Activated T-cell treated with anti-CD3 and anti-CD28 coated beads, Interleukin-2, amount 50 U/mL, for 1 hour (primary cell): ENCODE results near the gene PNCK.
"Not testable (repeated sequence)": the region's sequence is repeated elsewhere in the genome, so short reads cannot be mapped to it uniquely, and the experiment has no call there.

Experiments used
- DNase-seq: peaks from one replicate; pipeline ENCODE4 v3.0.0-alpha.2; 2020

PNCK gene

GRCh38 chrX:153673428-153674218, at the start of gene PNCK:
Gene PNCK (minus strand): TSS chrX:153673813. CDS start chrX:153673076, 737 bp downstream.
- no peak for DNase-seq

GRCh38 chrX:153722704-153723350, 49.2 kb upstream of the PNCK start:
- DNase-seq = no peak

DNA sequence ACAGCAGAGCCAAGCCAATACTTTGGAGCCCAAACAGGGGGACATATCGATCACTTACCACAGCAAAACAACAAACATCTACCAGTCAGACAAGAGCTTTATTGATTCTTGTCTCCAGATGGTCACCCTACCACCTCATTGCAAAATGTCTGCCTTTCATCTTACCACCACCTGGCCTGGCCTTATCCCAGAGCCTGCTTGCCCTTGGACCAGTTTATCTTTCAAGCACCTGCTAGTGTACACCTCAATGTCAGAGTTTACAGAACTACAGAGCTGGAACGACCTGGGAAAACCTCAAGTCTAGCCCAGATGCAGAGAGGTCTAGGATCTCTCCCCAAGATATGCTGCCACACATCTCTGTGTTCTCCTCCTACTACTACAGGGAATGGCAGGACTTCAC, 46.1 kb upstream of the PNCK start:
- DNase-seq = no peak

DNA sequence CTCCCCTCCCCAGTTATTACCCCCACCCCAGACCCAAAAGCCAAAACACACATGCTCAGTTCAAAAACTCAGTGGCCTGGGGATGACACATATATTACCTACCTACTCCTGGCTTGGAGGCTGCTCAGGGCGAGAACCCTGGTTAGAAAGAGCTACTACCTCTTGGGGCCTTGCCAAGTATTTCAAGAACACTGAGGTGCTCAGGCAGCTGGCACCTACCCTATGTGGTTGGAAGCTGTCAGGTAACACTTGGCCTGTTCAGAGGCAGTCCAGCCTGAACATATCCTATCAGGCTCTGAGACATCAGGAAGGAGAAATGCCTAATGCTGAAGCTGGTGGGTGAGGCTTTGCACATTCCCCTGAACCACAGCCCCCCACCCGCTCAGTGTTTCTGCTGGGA, 45.6 kb upstream of the PNCK start:
- DNase-seq = no peak

- DNase-seq = no peak
Observed at GRCh38 chrX:153717445-153717844, 43.8 kb upstream of the PNCK start.

DNA sequence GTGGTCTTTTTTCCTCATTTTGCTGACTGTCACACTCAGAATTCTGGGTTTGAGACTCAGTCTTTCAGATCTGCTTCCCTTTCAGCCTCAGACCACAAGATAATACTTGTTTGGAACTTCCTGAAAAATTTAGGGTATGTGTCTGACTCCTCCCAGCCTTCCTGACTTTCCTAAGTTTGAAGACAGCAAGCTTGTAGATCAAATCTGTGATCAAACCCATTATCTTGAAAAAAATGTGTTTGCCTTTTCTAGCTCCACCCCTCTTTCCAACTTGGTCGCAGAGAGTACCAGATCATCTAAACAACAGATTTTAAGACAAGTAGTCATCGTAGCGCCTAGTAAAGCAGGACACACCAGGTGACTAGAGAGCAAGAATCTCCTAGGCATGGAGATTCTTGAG, 40.6 kb upstream of the PNCK start:
- no peak for DNase-seq

DNA sequence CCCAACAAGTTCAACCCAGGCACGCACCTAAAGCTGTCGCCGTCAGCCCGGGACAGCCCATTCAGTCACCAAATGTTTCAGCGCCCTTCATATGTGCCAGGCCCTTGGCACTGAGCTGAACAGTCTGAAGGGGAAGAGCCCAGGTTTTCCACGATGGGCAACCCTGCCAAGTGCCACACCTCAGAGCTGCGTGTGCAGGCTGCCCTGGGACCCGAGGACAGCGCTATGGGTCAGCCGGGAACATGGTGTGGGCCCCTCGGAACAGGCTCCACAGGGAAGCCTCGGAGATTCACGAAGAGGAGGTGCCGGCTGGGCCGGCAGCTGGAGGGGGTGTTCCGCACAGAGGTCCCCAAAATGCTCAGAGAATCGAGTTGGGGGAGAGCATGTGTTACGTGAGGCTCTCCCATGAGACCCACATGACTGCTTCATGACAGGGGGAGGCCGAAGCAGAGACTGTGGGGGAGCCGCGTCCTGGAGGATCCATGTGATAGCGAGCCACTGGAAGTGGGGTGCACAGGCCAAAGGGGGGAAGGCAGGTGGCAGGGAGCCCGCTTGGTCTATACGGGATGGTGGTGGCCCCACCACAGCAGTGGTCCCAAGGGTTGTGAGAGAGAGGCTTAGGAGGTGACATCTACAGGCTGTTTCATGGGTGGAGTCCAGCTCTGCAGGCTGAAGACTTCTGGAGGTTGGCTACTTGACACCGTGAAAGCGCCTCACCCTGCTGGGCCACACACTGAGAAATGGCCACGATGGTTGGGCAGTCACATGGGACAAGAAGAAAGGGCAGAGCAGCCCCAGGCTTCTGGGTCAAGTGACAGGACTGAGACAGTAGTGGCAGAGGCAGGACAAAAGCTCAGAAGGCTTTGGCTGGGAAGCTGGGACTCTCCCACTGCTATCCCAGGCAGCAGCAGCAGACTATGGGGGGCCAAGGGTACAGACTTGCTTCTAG, 36.4 kb upstream of the PNCK start:
- DNase-seq = no peak

GRCh38 chrX:153708415-153708814, 34.8 kb upstream of the PNCK start:
- peak; percentile 48 for DNase-seq

DNA sequence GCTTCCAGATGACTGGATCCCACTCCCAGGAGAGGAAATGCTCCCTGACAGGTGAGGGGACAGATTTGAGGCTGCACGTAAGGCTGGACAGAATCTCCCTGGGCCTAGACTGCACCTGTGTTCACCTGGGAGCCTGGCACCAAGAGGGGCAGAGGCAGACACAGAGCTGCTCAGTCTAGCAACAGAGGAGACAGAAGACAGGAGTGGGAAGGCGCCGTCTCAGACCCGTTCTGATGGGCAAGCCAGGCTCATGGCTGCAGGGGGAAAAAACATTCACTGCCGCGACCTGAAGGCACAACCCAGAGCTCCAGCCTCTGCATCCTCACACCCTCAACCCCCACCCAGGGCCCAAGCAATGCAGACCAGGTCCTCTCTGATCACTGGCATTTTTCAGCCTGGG, 33.8 kb upstream of the PNCK start:
- DNase-seq = no peak

DNA sequence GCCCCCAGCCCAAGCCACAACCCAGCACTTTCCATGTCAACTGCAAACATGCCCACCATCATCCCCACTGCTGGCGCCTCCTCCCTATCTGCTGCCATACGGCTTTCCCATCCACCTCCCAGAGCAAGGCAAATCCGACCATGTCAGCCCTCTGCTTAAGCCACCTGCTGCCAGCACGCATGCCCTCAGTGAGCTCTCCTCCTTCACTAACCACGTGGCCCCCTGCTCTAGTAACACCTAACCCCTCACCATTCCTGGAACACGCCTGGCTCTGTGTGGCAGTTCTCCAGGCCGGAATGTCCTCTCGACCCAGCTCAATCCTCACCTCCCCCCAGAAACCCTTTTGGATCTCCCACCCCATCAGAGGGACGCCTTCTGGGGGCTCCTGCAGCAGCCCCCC, 33.2 kb upstream of the PNCK start:
- DNase-seq = no peak

GRCh38 chrX:153705403-153706060, 31.9 kb upstream of the PNCK start:
- DNase-seq = not testable (repeated sequence)

- DNase-seq = not testable (repeated sequence)
Observed at GRCh38 chrX:153704631-153705402, 31.2 kb upstream of the PNCK start.

DNA sequence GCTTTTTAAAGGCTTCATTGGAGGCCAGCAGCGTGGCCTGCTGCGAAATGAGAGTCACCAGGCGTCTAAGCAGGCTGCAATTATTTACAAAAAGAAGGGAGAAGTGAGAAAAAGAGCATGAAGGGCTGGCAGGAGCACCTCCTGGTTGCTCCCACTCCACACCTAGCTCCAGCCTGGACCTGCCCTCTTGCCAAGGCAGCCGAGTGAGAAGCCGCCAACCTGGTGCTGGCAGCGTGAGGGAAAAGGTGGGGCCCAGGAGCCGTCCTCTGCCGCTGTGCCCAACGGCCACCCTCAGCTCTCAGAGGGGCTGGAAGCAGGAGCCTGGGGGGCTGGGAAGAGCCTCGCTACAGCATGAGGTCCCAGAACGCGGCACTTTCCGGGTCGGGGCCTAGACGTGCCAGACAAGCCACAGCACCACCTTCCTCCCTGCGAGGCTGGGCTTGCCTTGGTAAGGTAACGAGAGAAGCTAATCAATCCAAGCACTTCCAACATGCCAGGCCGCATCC, 30.5 kb upstream of the PNCK start:
- no peak for DNase-seq

GRCh38 chrX:153703036-153703370, 29.4 kb upstream of the PNCK start:
- DNase-seq = no peak

DNA sequence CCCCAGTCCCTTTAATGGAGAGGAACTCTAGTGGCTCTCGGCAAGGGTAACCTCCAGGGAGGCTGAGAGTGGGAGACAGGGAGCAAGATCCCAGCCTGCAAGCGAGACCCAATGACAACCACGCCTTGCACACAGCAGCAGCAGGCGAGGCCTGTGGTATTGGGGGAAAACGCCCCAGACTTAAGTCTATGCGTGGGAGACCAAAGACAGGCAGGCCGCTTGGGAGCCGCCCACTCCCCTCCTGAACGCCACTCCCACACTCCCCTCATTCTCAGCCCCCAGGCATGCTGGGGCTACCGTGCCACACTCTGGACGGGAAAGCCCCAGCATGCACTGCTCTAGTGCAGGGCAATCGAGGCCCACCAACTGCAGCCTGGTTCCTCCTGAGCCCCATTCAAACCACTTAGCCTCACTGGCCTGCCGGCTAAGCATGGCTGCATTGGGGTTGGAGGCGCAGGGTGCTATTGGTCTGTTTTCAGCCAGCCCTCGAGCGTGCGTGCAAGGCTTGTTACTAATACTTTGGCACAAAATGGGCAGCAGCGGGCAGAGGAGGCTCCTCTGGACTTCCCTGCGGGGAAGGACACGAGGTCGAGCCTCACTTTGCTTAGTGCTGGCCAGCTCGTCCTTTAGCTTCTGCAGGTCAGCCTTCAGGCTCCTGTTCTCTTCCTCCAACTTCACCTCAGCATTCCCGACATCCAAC, 28.9 kb upstream of the PNCK start:
- no peak for DNase-seq

- DNase-seq = no peak
Observed at GRCh38 chrX:153701706-153702105, 28.1 kb upstream of the PNCK start.

DNA sequence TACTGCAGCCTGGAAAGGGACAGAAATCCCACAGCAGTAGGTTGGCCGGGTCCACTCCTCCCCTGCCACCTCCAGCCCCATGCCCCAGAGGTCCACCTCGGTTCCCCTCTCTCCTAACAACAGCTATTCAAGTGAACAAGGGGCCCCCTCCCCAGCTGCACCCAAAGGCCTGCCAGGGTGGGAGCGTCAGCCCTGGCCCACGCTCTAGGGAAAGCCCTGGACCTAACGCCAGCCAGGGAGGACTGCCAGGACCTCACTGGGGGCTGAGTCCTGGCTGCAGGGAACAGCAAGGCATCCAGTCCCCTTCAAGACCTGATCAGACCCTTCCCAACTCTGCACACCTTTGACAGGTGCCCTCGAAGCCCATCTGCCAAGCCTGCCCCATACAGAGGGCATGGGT, 27.4 kb upstream of the PNCK start:
- DNase-seq = no peak

DNA sequence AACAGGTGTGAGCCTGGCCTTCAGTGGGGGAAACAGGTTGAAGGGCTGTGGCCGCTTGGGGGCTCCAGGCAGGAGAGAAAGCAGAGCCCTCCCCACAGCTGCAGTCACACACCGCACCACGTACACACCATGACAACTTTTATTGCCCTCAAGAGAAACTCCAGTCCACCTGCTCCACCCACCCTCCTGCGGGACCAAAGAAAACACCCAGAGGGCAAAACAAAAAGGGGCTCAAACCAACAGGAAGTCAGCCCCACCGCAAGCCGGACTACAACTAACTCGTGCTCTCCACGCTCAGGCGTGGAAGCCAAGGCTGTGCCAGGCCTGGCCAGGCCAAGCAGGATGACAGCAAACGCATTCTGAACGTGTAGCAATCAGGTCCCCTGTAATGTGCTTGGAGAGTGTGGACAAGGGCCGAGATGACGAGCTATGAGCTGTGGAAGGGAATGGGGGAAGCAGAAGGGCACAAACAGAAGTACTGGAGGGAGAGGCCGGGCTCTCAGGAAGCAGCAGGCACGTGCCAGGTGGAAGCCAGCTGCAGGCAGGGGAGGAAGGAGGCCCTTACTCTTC, 26.8 kb upstream of the PNCK start:
- no peak for DNase-seq

- not testable (repeated sequence) for DNase-seq
Observed at GRCh38 chrX:153699784-153700371, 26.3 kb upstream of the PNCK start.

- not testable (repeated sequence) for DNase-seq
Observed at GRCh38 chrX:153699210-153699783, 25.7 kb upstream of the PNCK start.
